SU-DHL-6 (cell line): Measurements from ENCODE around the gene TH.

Source experiments
- CTCF ChIP-seq: fragments of 200-600 bp; sonication (generic); IDR thresholded peaks from one replicate; pipeline ENCODE4 v1.5.1; 2017; ENCODE audit warnings: antibody characterized with exemption, mild to moderate bottlenecking, low read length, moderate library complexity; ENCODE audit not compliant: insufficient read depth, poor library complexity, severe bottlenecking
- EZH2phosphoT487 ChIP-seq: fragments of 200-600 bp; sonication (generic), shearing (Covaris generic); conservative IDR thresholded peaks from 2 replicates; pipeline ENCODE4 v1.6.1; 2018; ENCODE audit warnings: mild to moderate bottlenecking, antibody characterized with exemption, low read length, moderate library complexity, mixed read lengths

GRCh38 chr11:2132874-2133240, 38.8 kb downstream of the TH start:
- no peak for TF ChIP-seq CTCF
- no peak for TF ChIP-seq EZH2phosphoT487
